Fibroblast of peridontal ligament (primary cell): Measurements from ENCODE around the gene AGAP1.
A peak's percentile ranks its signal among the peaks of the same experiment; 100 is the strongest.

Source experiments
- DNase-seq: peaks from one replicate; pipeline ENCODE4 v3.0.0-alpha.2; 2010; ENCODE audit errors: extremely low read depth

AGAP1 gene

GRCh38 chr2:236169151-236169721, 675.4 kb downstream of the AGAP1 start:
- no peak for DNase-seq

GRCh38 chr2:236169741-236170589, 676.1 kb downstream of the AGAP1 start:
- no peak for DNase-seq

GRCh38 chr2:236170590-236171165, 676.8 kb downstream of the AGAP1 start:
- DNase-seq = no peak

GRCh38 chr2:236171181-236171679, 677.4 kb downstream of the AGAP1 start:
- DNase-seq = no peak

GRCh38 chr2:236171680-236172254, 677.9 kb downstream of the AGAP1 start:
- DNase-seq = no peak

- DNase-seq = no peak
These were observed 678.6 kb downstream of the AGAP1 start for GRCh38 chr2:236172255-236173035.

GRCh38 chr2:236173036-236173728, 679.3 kb downstream of the AGAP1 start:
- DNase-seq = no peak

- DNase-seq = no peak
These were observed 680.1 kb downstream of the AGAP1 start for GRCh38 chr2:236173729-236174607.

- no peak for DNase-seq
These were observed 681.8 kb downstream of the AGAP1 start for GRCh38 chr2:236175548-236176150.

- no peak for DNase-seq
These were observed 682.6 kb downstream of the AGAP1 start for GRCh38 chr2:236176417-236176816.

GRCh38 chr2:236176951-236177350, 683.1 kb downstream of the AGAP1 start:
- DNase-seq = no peak

- DNase-seq = no peak
These were observed 683.7 kb downstream of the AGAP1 start for GRCh38 chr2:236177604-236177966.

GRCh38 chr2:236177967-236178889, 684.4 kb downstream of the AGAP1 start:
- no peak for DNase-seq

GRCh38 chr2:236178890-236179235, 685.0 kb downstream of the AGAP1 start:
- no peak for DNase-seq

- no peak for DNase-seq
These were observed 685.6 kb downstream of the AGAP1 start for GRCh38 chr2:236179236-236180075.

- peak; percentile 36 for DNase-seq
These were observed 686.4 kb downstream of the AGAP1 start for GRCh38 chr2:236180076-236180816.

- DNase-seq = peak; percentile 72
These were observed 687.1 kb downstream of the AGAP1 start for GRCh38 chr2:236180831-236181453.
